GM19397 (cell line): Measurements from ENCODE around the gene HDAC8.

Source experiments
- ATAC-seq: cut with Tn5 transposase; IDR thresholded peaks from one replicate; pipeline ENCODE4 v1.9.1; 2021; ENCODE audit warnings: mild to moderate bottlenecking, moderate library complexity; ENCODE audit not compliant: unreplicated experiment

The HDAC8 gene

DNA sequence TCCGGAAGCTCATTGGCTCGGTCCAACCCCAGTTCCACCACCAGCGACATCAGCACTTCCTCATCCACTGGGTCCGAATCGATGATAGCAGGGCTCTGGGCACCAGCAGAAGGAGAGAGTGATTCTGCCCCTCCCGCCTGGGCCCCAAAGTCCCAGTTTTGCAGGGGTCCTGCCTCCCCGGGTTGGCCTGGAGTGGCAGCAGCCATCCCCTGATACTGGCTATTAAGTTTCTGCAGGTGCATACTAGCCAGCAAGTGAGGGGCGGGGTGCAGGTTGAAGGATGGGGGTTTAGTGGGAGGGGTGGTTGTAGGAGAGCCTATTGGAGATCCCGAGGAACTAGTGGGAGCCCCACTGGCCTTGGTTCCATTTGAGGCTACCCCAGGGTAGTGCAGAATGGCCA, 270.9 kb downstream of the HDAC8 start:
- ATAC-seq, result no peak

- ATAC-seq, result no peak
These were observed 272.6 kb downstream of the HDAC8 start for GRCh38 chrX:72299891-72300630.

GRCh38 chrX:72297953-72298730, 274.5 kb downstream of the HDAC8 start:
- no peak for ATAC-seq

GRCh38 chrX:72296991-72297390, 275.7 kb downstream of the HDAC8 start:
- no peak for ATAC-seq

DNA sequence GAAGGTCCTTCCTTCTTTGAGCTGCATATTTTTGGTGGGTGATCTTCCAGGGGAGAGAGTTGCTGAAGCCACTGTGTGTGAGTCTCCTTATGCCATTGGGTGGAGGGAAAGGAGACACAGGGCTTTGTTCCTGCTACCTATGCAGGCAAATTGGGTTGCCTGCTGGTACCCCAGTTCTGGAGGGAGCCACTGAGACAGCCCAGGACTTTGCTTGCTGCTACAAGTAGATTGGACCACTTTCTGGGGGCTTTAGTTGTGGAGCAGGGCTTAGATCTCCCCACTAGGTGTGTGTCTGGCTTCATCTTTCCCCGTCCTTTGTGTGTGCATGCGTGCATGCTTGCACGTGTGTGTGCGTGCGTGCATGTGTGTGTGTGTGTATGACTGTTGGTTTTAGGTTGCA, 276.9 kb downstream of the HDAC8 start:
- ATAC-seq, result no peak

DNA sequence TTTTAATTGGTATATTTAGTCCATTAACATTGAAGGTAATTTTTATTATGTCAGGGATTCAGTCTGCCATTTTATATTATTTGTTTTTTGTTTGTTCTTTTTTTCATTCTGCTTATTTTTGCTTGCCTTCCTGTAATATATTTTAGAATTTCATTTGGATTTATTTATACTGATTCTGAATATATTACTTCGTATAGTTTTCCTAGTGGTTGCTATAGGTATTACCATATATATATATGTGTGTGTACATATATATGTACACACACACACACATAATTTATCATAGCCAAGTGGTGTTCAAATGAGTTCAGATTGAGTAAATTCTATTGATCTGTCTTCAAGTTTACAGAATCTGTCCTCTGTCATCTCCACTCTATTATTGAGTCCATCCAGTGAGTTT, 278.1 kb downstream of the HDAC8 start:
- ATAC-seq, result no peak

GRCh38 chrX:72282302-72282701, 290.3 kb downstream of the HDAC8 start:
- no peak for ATAC-seq

GRCh38 chrX:72280321-72280845, 292.3 kb downstream of the HDAC8 start:
- no peak for ATAC-seq
